IMR-90 (cell line): ENCODE data around the gene MGST2. TPM values are rescaled to one million over a fixed set of nuclear protein-coding genes. Genes with fewer than 3 reads are reported as not detected.

ENCODE experiments used
- ATAC-seq: fragments of 200-7000 bp; cut with Tn5 transposase; 2 replicates; pipeline ENCODE4 v1.9.1; 2020; ENCODE audit warnings: low read depth, mild to moderate bottlenecking, moderate library complexity
- BruUV-seq: library from RNA; stranded (reverse); fragments of 400-500 nt; replicated peaks from 2 replicates; lab custom pipeline; 2021; lab: Mats Ljungman, UMichigan
- CTCF ChIA-PET: fragments of 300-600 bp; formaldehyde crosslinking; extraction: SDS; loops from one replicate; lab custom pipeline; 2021; ENCODE audit warnings: antibody characterized with exemption; lab: Yijun Ruan, JAX
- POLR2A ChIA-PET: fragments of 300-600 bp; sonication (Branson Sonifier 250); formaldehyde crosslinking; loops from one replicate; lab custom pipeline; 2022; ENCODE audit warnings: antibody characterized with exemption; ENCODE audit not compliant: unreplicated experiment; lab: Charles Lee
- DNase-seq: peaks from one replicate; pipeline ENCODE4 v3.0.0; 2013
- H2AFZ ChIP-seq: replicated peaks from 2 replicates; pipeline ENCODE3; 2013; ENCODE audit warnings: low read length, mild to moderate bottlenecking; ENCODE audit not compliant: poor library complexity
- H2AK5ac ChIP-seq: 2 replicates; pipeline ENCODE4 v1.6.1; 2013; ENCODE audit warnings: low read depth, low read length, inconsistent platforms
- H2AK9ac ChIP-seq: replicated peaks from 2 replicates; pipeline ENCODE3; 2013; ENCODE audit warnings: mild to moderate bottlenecking, low read depth, low read length, moderate library complexity; ENCODE audit not compliant: poor library complexity
- H2BK120ac ChIP-seq: 2 replicates; pipeline ENCODE4 v1.6.1; 2013; ENCODE audit warnings: low read depth, low read length, inconsistent platforms
- H2BK15ac ChIP-seq: 3 replicates; pipeline ENCODE4 v1.6.1; 2013; ENCODE audit warnings: low read depth, low read length, inconsistent platforms
- H2BK20ac ChIP-seq: 2 replicates; pipeline ENCODE4 v1.6.1; 2013; ENCODE audit warnings: low read depth, mild to moderate bottlenecking, inconsistent platforms, low read length, moderate library complexity
- H2BK5ac ChIP-seq: 2 replicates; pipeline ENCODE4 v1.6.1; 2013; ENCODE audit warnings: mild to moderate bottlenecking, low read depth, low read length, inconsistent platforms; ENCODE audit not compliant: poor library complexity, severe bottlenecking
- H3K14ac ChIP-seq: replicated peaks from 2 replicates; pipeline ENCODE4 v1.6.1; 2013; ENCODE audit warnings: low read depth, low read length, inconsistent platforms
- H3K18ac ChIP-seq: 2 replicates; pipeline ENCODE4 v1.6.1; 2013; ENCODE audit warnings: low read depth, low read length, control low read depth
- H3K23ac ChIP-seq: 2 replicates; pipeline ENCODE4 v1.6.1; 2013; ENCODE audit warnings: low read depth, low read length, inconsistent platforms
- H3K27ac ChIP-seq: 2 replicates; pipeline ENCODE4 v1.5.1; 2013; ENCODE audit warnings: mild to moderate bottlenecking, control low read depth, low read length; ENCODE audit not compliant: insufficient read depth
- H3K27me3 ChIP-seq: 2 replicates; pipeline ENCODE4 v1.6.1; 2013; ENCODE audit warnings: low read length; ENCODE audit not compliant: control insufficient read depth, insufficient read depth
- H3K36me3 ChIP-seq: 2 replicates; pipeline ENCODE4 v1.6.1; 2013; ENCODE audit warnings: low read length, mixed read lengths; ENCODE audit not compliant: control insufficient read depth, insufficient read depth
- H3K4ac ChIP-seq: 2 replicates; pipeline ENCODE4 v1.6.1; 2013; ENCODE audit warnings: low read depth, low read length, inconsistent platforms
- H3K4me1 ChIP-seq: 2 replicates; pipeline ENCODE4 v1.6.1; 2013; ENCODE audit warnings: low read length, mixed read lengths; ENCODE audit not compliant: control insufficient read depth, insufficient read depth
- H3K4me2 ChIP-seq: 2 replicates; pipeline ENCODE4 v1.6.1; 2013; ENCODE audit warnings: low read depth, mild to moderate bottlenecking, control low read depth, low read length, moderate library complexity
- H3K4me3 ChIP-seq: 2 replicates; pipeline ENCODE4 v1.5.1; 2013; ENCODE audit warnings: low read depth, mild to moderate bottlenecking, control low read depth, low read length, moderate library complexity; ENCODE audit not compliant: insufficient read depth
- H3K56ac ChIP-seq: 2 replicates; pipeline ENCODE4 v1.6.1; 2013; ENCODE audit warnings: low read length, inconsistent platforms; ENCODE audit not compliant: insufficient read depth; ENCODE audit errors: extremely low read depth
- H3K79me1 ChIP-seq, 2 experiments: 2 replicates each; pipeline ENCODE4 v1.6.1; 2013; ENCODE audit warnings: low read length in 2 of 2, inconsistent platforms in 1 of 2, low read depth in 1 of 2
- H3K9ac ChIP-seq: 2 replicates; pipeline ENCODE4 v1.6.1; 2013; ENCODE audit warnings: low read depth, low read length, control low read depth
- H3K9me1 ChIP-seq: 2 replicates; pipeline ENCODE4 v1.6.1; 2013; ENCODE audit warnings: low read length, inconsistent platforms; ENCODE audit not compliant: insufficient read depth
- H3K9me3 ChIP-seq: 2 replicates; pipeline ENCODE4 v1.6.1; 2013; ENCODE audit warnings: low read length; ENCODE audit not compliant: control insufficient read depth, insufficient read depth
- H4K20me1 ChIP-seq: 2 replicates; pipeline ENCODE4 v1.6.1; 2013; ENCODE audit warnings: low read length, inconsistent platforms; ENCODE audit not compliant: insufficient read depth
- H4K5ac ChIP-seq: 2 replicates; pipeline ENCODE4 v1.6.1; 2013; ENCODE audit warnings: mild to moderate bottlenecking, low read depth, low read length, control low read depth
- H4K8ac ChIP-seq, 2 experiments: 2 replicates each; pipeline ENCODE4 v1.6.1; 2013; ENCODE audit warnings: low read depth in 2 of 2, low read length in 2 of 2, control low read depth in 1 of 2, inconsistent platforms in 1 of 2
- H4K91ac ChIP-seq: 2 replicates; pipeline ENCODE4 v1.6.1; 2013; ENCODE audit warnings: low read depth, low read length, inconsistent platforms; ENCODE audit not compliant: insufficient read depth
- CHD1 ChIP-seq: IDR thresholded peaks from 2 replicates; pipeline ENCODE4 v1.6.1; 2012; ENCODE audit warnings: low read depth, low read length, improper control_type of control experiment
- CTCF ChIP-seq: conservative IDR thresholded peaks from 2 replicates; pipeline ENCODE4 v1.5.1; 2012; ENCODE audit warnings: mild to moderate bottlenecking, low read depth, low read length, improper control_type of control experiment
- FOS ChIP-seq: fragments of 150-350 bp; IDR thresholded peaks from 2 replicates; pipeline ENCODE4 v1.6.1; 2016; ENCODE audit warnings: low read depth, low read length
- WGBS, 2 experiments: methylation state at CpG; one replicate each; pipeline versions ENCODE4 v1.1.5 to v1.1.7; 2013; ENCODE audit warnings: missing lambda C conversion rate in 2 of 2; ENCODE audit not compliant: insufficient read length in 1 of 2; ENCODE audit errors: extremely low coverage in 2 of 2; 5-methylcytosine and 5-hydroxymethylcytosine counted together
- dilution Hi-C: fragments of 300-500 bp; cut with HindIII; formaldehyde crosslinking; loops from one replicate; pipeline ENCODE4 v1.14.3; 2018; ENCODE audit warnings: low sequenced_read_pairs; ENCODE audit not compliant: unreplicated experiment
- in situ Hi-C: fragments of 300-500 bp; cut with MboI; formaldehyde crosslinking; loops from 3 replicates; pipeline ENCODE4 v1.14.3; 2019; ENCODE audit warnings: low sequenced_read_pairs, inconsistent platforms, mixed read lengths
- intact Hi-C: fragments of 100-400 bp; cut with micrococcal nuclease; formaldehyde crosslinking; loops from 2 replicates; pipeline ENCODE4 v1.10.0; 2022
- polyA plus RNA-seq, 3 experiments: library from polyadenylated mRNA; depleted of rRNA; stranded (reverse); fragments of >200 nt; gene quantifications; 2 replicates each; pipeline ENCODE4 v1.2.3, GENCODE V29; 2012; ENCODE audit warnings: low replicate concordance in 1 of 3
- total RNA-seq: library from RNA; depleted of rRNA; stranded (reverse); fragments of >200 nt; gene quantifications from 2 replicates; pipeline ENCODE4 v1.2.3, GENCODE V29; 2012

MGST2 gene
- total and polyA plus RNA-seq, 2 of the 4 experiments (the other 2 are of a cell fraction): 4.8 to 10.5 TPM

- Histone ChIP-seq H3K27ac (no peak overlapping the region), H3K27me3 (peaks cover 43% of the 10 kb centered on the region), H3K9me1 (no peaks in the 10 kb centered on the region), H4K5ac (no peak overlapping the region), H3K79me1 (no peaks in the 10 kb centered on the region), H3K4me1 (no peaks in the 10 kb centered on the region), H3K9ac (no peak overlapping the region), H3K4ac (no peak overlapping the region), H3K14ac (no peak overlapping the region), H4K8ac (no peak overlapping the region), H2AFZ (no peak overlapping the region), H2AK9ac (no peak overlapping the region), H3K36me3 (no peaks in the 10 kb centered on the region), H2BK15ac (no peak overlapping the region), H4K91ac (no peak overlapping the region), H2BK120ac (no peak overlapping the region), H2AK5ac (no peak overlapping the region), H3K56ac (no peak overlapping the region), H3K4me2 (no peak overlapping the region), H2BK20ac (no peak overlapping the region), H4K20me1 (no peaks in the 10 kb centered on the region), H3K9me3 (no peaks in the 10 kb centered on the region), H3K18ac (no peak overlapping the region), H3K23ac (no peak overlapping the region), H2BK5ac (no peak overlapping the region), H3K4me3 (no peak overlapping the region)
- ChIA-PET POLR2A (no interaction called here), CTCF (interaction anchor here (1.1 to 1.2 kb wide), 2 partner anchors 22 to 32 kb away, joined by 3 to 5 read pairs; no protein-coding TSS in a partner anchor)
- no peak for DNase-seq
- WGBS, 2 experiments: no CpG with 5 or more reads among the region's 4 CpGs
- TF ChIP-seq CHD1 (no peak), CTCF (no peak), FOS (no peak)
- dilution Hi-C loops: no loop called here
- no TSS peak for BruUV-seq
- ATAC-seq: no peak
- intact Hi-C loops: no loop called here
- in situ Hi-C loops: no loop called here
Observed at GRCh38 chr4:139625482-139625881, 40.1 kb upstream of the MGST2 start.
